T-helper 2 cell treated with Interferon-gamma antibody and Interleukin-4, amounts not matched to agents 5 μg/mL and 100 μg/mL, for 36 hours (primary cell): ENCODE measurements around the gene ST3GAL5.

Source experiments
- DNase-seq: peaks from one replicate; pipeline ENCODE4 v3.0.0; 2021; ENCODE audit warnings: low spot score
- H3K27ac Mint-ChIP-seq: one replicate; pipeline ENCODE4 v1.8.0; 2021; ENCODE audit warnings: mild to moderate bottlenecking, mixed read lengths
- H3K27me3 Mint-ChIP-seq: one replicate; pipeline ENCODE4 v1.8.0; 2021; ENCODE audit warnings: low read depth, mixed read lengths
- H3K36me3 Mint-ChIP-seq: one replicate; pipeline ENCODE4 v1.8.0; 2021; ENCODE audit warnings: low read depth, mixed read lengths
- H3K4me1 Mint-ChIP-seq: one replicate; pipeline ENCODE4 v1.8.0; 2021; ENCODE audit warnings: low read depth, mixed read lengths
- H3K4me3 Mint-ChIP-seq: one replicate; pipeline ENCODE4 v1.8.0; 2022; ENCODE audit warnings: mild to moderate bottlenecking, moderate library complexity, mixed read lengths
- H3K9me3 Mint-ChIP-seq: one replicate; pipeline ENCODE4 v1.8.0; 2021; ENCODE audit warnings: mixed read lengths

Gene ST3GAL5

GRCh38 chr2:85926526-85926925 lies 37.7 kb upstream of the ST3GAL5 start:
- H3K4me3 Mint-ChIP-seq = no peak overlapping the region
- H3K9me3 Mint-ChIP-seq = no peaks in the 10 kb centered on the region
- H3K27me3 Mint-ChIP-seq = peaks cover 13% of the 10 kb centered on the region
- H3K27ac Mint-ChIP-seq = no peak overlapping the region
- DNase-seq = no peak
- peaks cover 17% of the 10 kb centered on the region for H3K4me1 Mint-ChIP-seq
- H3K36me3 Mint-ChIP-seq = no peaks in the 10 kb centered on the region

GRCh38 chr2:85925216-85925671 lies 36.5 kb upstream of the ST3GAL5 start:
- Mint-ChIP-seq H3K4me3 (no peak overlapping the region), H3K27me3 (peaks cover 14% of the 10 kb centered on the region), H3K36me3 (no peaks in the 10 kb centered on the region), H3K4me1 (peaks cover 21% of the 10 kb centered on the region), H3K9me3 (no peaks in the 10 kb centered on the region), H3K27ac (peak overlapping the region; percentile 1)
- DNase-seq = no peak

GRCh38 chr2:85924522-85924921 lies 35.7 kb upstream of the ST3GAL5 start:
- Mint-ChIP-seq H3K4me1 (peaks cover 21% of the 10 kb centered on the region), H3K27me3 (peaks cover 12% of the 10 kb centered on the region), H3K27ac (no peak overlapping the region), H3K4me3 (no peak overlapping the region), H3K36me3 (no peaks in the 10 kb centered on the region), H3K9me3 (no peaks in the 10 kb centered on the region)
- no peak for DNase-seq

GRCh38 chr2:85922199-85922598 lies 33.4 kb upstream of the ST3GAL5 start:
- Mint-ChIP-seq H3K4me1 (peaks cover 16% of the 10 kb centered on the region), H3K9me3 (no peaks in the 10 kb centered on the region), H3K4me3 (no peak overlapping the region), H3K36me3 (no peaks in the 10 kb centered on the region), H3K27ac (no peak overlapping the region), H3K27me3 (peaks cover 13% of the 10 kb centered on the region)
- no peak for DNase-seq

- Mint-ChIP-seq H3K27me3 (peaks cover 13% of the 10 kb centered on the region), H3K27ac (no peak overlapping the region), H3K4me1 (peaks cover 16% of the 10 kb centered on the region), H3K9me3 (no peaks in the 10 kb centered on the region), H3K4me3 (no peak overlapping the region), H3K36me3 (no peaks in the 10 kb centered on the region)
- peak; percentile 11 for DNase-seq
Measured at GRCh38 chr2:85921659-85922058, 32.9 kb upstream of the ST3GAL5 start.

- Mint-ChIP-seq H3K9me3 (no peaks in the 10 kb centered on the region), H3K36me3 (no peaks in the 10 kb centered on the region), H3K4me1 (peaks cover 16% of the 10 kb centered on the region), H3K4me3 (no peak overlapping the region), H3K27ac (no peak overlapping the region), H3K27me3 (peaks cover 13% of the 10 kb centered on the region)
- DNase-seq = no peak
Measured at GRCh38 chr2:85920810-85921545, 32.2 kb upstream of the ST3GAL5 start.

- no peak for DNase-seq
- Mint-ChIP-seq H3K4me1 (peaks cover 9% of the 10 kb centered on the region), H3K27me3 (peaks cover 10% of the 10 kb centered on the region), H3K27ac (no peak overlapping the region), H3K9me3 (no peaks in the 10 kb centered on the region), H3K4me3 (no peak overlapping the region), H3K36me3 (no peaks in the 10 kb centered on the region)
Measured at GRCh38 chr2:85917887-85918795, 29.4 kb upstream of the ST3GAL5 start.

GRCh38 chr2:85915606-85916303 lies 27.0 kb upstream of the ST3GAL5 start:
- H3K36me3 Mint-ChIP-seq = no peaks in the 10 kb centered on the region
- H3K27me3 Mint-ChIP-seq = peaks cover 3% of the 10 kb centered on the region
- no peaks in the 10 kb centered on the region for H3K9me3 Mint-ChIP-seq
- no peak overlapping the region for H3K4me3 Mint-ChIP-seq
- no peak for DNase-seq
- H3K4me1 Mint-ChIP-seq = no peaks in the 10 kb centered on the region
- no peak overlapping the region for H3K27ac Mint-ChIP-seq

GRCh38 chr2:85914922-85915321 lies 26.1 kb upstream of the ST3GAL5 start:
- H3K4me1 Mint-ChIP-seq = no peaks in the 10 kb centered on the region
- no peak for DNase-seq
- no peaks in the 10 kb centered on the region for H3K9me3 Mint-ChIP-seq
- no peaks in the 10 kb centered on the region for H3K36me3 Mint-ChIP-seq
- no peak overlapping the region for H3K27ac Mint-ChIP-seq
- peaks cover 3% of the 10 kb centered on the region for H3K27me3 Mint-ChIP-seq
- no peak overlapping the region for H3K4me3 Mint-ChIP-seq

GRCh38 chr2:85913884-85914881 lies 25.4 kb upstream of the ST3GAL5 start:
- H3K36me3 Mint-ChIP-seq = no peaks in the 10 kb centered on the region
- H3K9me3 Mint-ChIP-seq = no peaks in the 10 kb centered on the region
- no peaks in the 10 kb centered on the region for H3K4me1 Mint-ChIP-seq
- H3K27me3 Mint-ChIP-seq = peaks cover 3% of the 10 kb centered on the region
- no peak for DNase-seq
- H3K4me3 Mint-ChIP-seq = no peak overlapping the region
- H3K27ac Mint-ChIP-seq = no peak overlapping the region

GRCh38 chr2:85911814-85912692 lies 23.3 kb upstream of the ST3GAL5 start:
- no peak overlapping the region for H3K27ac Mint-ChIP-seq
- DNase-seq = no peak
- no peaks in the 10 kb centered on the region for H3K36me3 Mint-ChIP-seq
- H3K4me1 Mint-ChIP-seq = no peaks in the 10 kb centered on the region
- H3K4me3 Mint-ChIP-seq = no peak overlapping the region
- H3K27me3 Mint-ChIP-seq = no peaks in the 10 kb centered on the region
- no peaks in the 10 kb centered on the region for H3K9me3 Mint-ChIP-seq

GRCh38 chr2:85911097-85911496 lies 22.3 kb upstream of the ST3GAL5 start:
- H3K4me3 Mint-ChIP-seq = no peak overlapping the region
- no peak for DNase-seq
- H3K36me3 Mint-ChIP-seq = no peaks in the 10 kb centered on the region
- peaks cover 4% of the 10 kb centered on the region for H3K27me3 Mint-ChIP-seq
- H3K4me1 Mint-ChIP-seq = no peaks in the 10 kb centered on the region
- H3K9me3 Mint-ChIP-seq = no peaks in the 10 kb centered on the region
- H3K27ac Mint-ChIP-seq = no peak overlapping the region
